GM12872 (cell line): Measurements from ENCODE around the gene P2RX5.
A peak's percentile ranks its signal among the peaks of the same experiment; 100 is the strongest.

Experiments used
- CTCF ChIP-seq: IDR thresholded peaks from 3 replicates; pipeline ENCODE4 v1.5.1; 2011; ENCODE audit warnings: low read depth, mild to moderate bottlenecking, low read length, moderate library complexity; ENCODE audit not compliant: insufficient read depth

P2RX5 gene

GRCh38 chr17:3735515-3735914, 39.6 kb upstream of the P2RX5 start:
- no peak for TF ChIP-seq CTCF

GRCh38 chr17:3732210-3732621, 36.3 kb upstream of the P2RX5 start:
- TF ChIP-seq CTCF = peak; percentile 67

- no peak for TF ChIP-seq CTCF
Measured at GRCh38 chr17:3730881-3731429, 35.0 kb upstream of the P2RX5 start.

GRCh38 chr17:3729881-3730280, 33.9 kb upstream of the P2RX5 start:
- no peak for TF ChIP-seq CTCF

- no peak for TF ChIP-seq CTCF
Measured at GRCh38 chr17:3727041-3727440, 31.1 kb upstream of the P2RX5 start.

GRCh38 chr17:3724378-3725077, 28.6 kb upstream of the P2RX5 start:
- no peak for TF ChIP-seq CTCF

GRCh38 chr17:3723556-3724377, 27.8 kb upstream of the P2RX5 start, which contains the start of gene HASPIN:
HASPIN (plus strand) TSS chr17:3723903; CDS start chr17:3723936, 33 bp downstream.
- peak; percentile 50; the same call in 1 of the 3 replicates for TF ChIP-seq CTCF
